Ovary (tissue), 3 donors: ENCODE measurements around the gene BCL2L14.

ENCODE experiments used
- EP300 ChIP-seq: sonication (generic); formaldehyde crosslinking; IDR thresholded peaks from one replicate; pipeline ENCODE4 v1.6.1; 2017; ENCODE audit warnings: antibody characterized with exemption
- POLR2A ChIP-seq: fragments of 450-650 bp; IDR thresholded peaks from one replicate; pipeline ENCODE4 v1.6.1; 2017; ENCODE audit warnings: antibody characterized with exemption, mild to moderate bottlenecking, moderate library complexity
- TF ChIP-seq, protein P1 (sequence below), 3 donors: fragments of 450-650 bp in 2 of 3; fragments of 200-600 bp in 1 of 3; IDR thresholded peaks; one replicate each; pipeline versions ENCODE4 v1.5.1 to v1.8.0; 2016 to 2022; ENCODE audit warnings: antibody characterized with exemption in 3 of 3, mild to moderate bottlenecking in 1 of 3
- donor health status: DM: no; HTN: no; CAD: no.

DNA sequence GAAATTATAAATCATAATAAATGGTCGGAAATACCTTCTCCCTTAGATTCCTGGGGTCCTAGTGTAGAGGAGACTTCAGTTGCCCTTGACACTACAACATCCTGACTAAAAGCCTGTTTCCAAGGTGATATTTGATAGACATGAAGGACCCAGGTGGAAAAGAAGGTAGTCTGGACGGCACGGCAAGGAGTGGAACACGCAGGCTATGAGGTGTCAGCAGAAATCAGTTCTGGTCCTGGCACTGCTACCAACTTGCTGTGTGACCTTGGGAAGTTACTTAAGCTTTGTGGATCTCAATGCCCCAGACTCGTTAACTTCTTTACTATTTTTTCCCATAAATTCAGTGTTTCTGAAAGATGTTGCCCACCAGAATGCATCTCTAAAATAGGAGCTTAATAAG is 36.9 kb upstream of the BCL2L14 start:
- TF ChIP-seq, protein P1, sequence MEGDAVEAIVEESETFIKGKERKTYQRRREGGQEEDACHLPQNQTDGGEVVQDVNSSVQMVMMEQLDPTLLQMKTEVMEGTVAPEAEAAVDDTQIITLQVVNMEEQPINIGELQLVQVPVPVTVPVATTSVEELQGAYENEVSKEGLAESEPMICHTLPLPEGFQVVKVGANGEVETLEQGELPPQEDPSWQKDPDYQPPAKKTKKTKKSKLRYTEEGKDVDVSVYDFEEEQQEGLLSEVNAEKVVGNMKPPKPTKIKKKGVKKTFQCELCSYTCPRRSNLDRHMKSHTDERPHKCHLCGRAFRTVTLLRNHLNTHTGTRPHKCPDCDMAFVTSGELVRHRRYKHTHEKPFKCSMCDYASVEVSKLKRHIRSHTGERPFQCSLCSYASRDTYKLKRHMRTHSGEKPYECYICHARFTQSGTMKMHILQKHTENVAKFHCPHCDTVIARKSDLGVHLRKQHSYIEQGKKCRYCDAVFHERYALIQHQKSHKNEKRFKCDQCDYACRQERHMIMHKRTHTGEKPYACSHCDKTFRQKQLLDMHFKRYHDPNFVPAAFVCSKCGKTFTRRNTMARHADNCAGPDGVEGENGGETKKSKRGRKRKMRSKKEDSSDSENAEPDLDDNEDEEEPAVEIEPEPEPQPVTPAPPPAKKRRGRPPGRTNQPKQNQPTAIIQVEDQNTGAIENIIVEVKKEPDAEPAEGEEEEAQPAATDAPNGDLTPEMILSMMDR (IDR thresholded peaks at IDR 0.05) = no peak
- TF ChIP-seq POLR2A = no peak
- TF ChIP-seq EP300 = no peak
